K562 (cell line): ENCODE results near the gene NDUFAF8.

Experiments used
- BHLHE40 ChIP-seq: IDR thresholded peaks from 2 replicates; pipeline ENCODE4 v1.6.1; 2011; ENCODE audit warnings: low read length, improper control_type of control experiment
- ZKSCAN8 ChIP-seq: fragments of 200-800 bp; sonication (Bioruptor generic); IDR thresholded peaks from 2 replicates; pipeline ENCODE4 v1.6.1; 2016; ENCODE audit warnings: missing genetic modification characterization, missing compliant biosample characterization

- TF ChIP-seq BHLHE40, result no peak
- TF ChIP-seq ZKSCAN8, result no peak
These were observed 7.1 kb upstream of the NDUFAF8 start for GRCh38 chr17:81231766-81232581.
